Measurements from ENCODE around the gene AK5.
"Not testable (repeated sequence)": the region's sequence is repeated elsewhere in the genome, so short reads cannot be mapped to it uniquely, and the experiment has no call there.

The AK5 gene

GRCh38 chr1:77288275-77288674 lies 6.5 kb downstream of the AK5 start:
- DNase-seq (ENCODE audit: low spot score) = no peak

GRCh38 chr1:77290576-77290975 lies 8.8 kb downstream of the AK5 start:
- DNase-seq (ENCODE audit: low spot score) = no peak

GRCh38 chr1:77292551-77292950 lies 10.7 kb downstream of the AK5 start:
- DNase-seq (ENCODE audit: low spot score) = no peak

- DNase-seq (ENCODE audit: low spot score) = no peak
These were observed 18.7 kb downstream of the AK5 start for GRCh38 chr1:77300566-77300965.

GRCh38 chr1:77303387-77303786 lies 21.6 kb downstream of the AK5 start:
- DNase-seq (ENCODE audit: low spot score) = no peak

GRCh38 chr1:77308889-77309621 lies 27.2 kb downstream of the AK5 start:
- DNase-seq (ENCODE audit: low spot score) = no peak

- DNase-seq (ENCODE audit: low spot score) = no peak
These were observed 29.1 kb downstream of the AK5 start for GRCh38 chr1:77310924-77311323.

- DNase-seq (ENCODE audit: low spot score) = not testable (repeated sequence)
These were observed 30.5 kb downstream of the AK5 start for GRCh38 chr1:77312364-77312763.

GRCh38 chr1:77313491-77313890 lies 31.7 kb downstream of the AK5 start:
- DNase-seq (ENCODE audit: low spot score) = no peak

- no peak for DNase-seq (ENCODE audit: low spot score)
These were observed 34.2 kb downstream of the AK5 start for GRCh38 chr1:77316006-77316405.

- DNase-seq (ENCODE audit: low spot score) = no peak
These were observed 35.1 kb downstream of the AK5 start for GRCh38 chr1:77316966-77317365.

GRCh38 chr1:77319036-77319705 lies 37.4 kb downstream of the AK5 start:
- DNase-seq (ENCODE audit: low spot score) = no peak

GRCh38 chr1:77322061-77322900 lies 40.5 kb downstream of the AK5 start:
- no peak for DNase-seq (ENCODE audit: low spot score)

- no peak for DNase-seq (ENCODE audit: low spot score)
These were observed 51.7 kb downstream of the AK5 start for GRCh38 chr1:77333501-77333900.

- no peak for DNase-seq (ENCODE audit: low spot score)
These were observed 54.9 kb downstream of the AK5 start for GRCh38 chr1:77336729-77337128.

- DNase-seq (ENCODE audit: low spot score) = no peak
These were observed 57.5 kb downstream of the AK5 start for GRCh38 chr1:77339326-77339725.

- no peak for DNase-seq (ENCODE audit: low spot score)
These were observed 59.4 kb downstream of the AK5 start for GRCh38 chr1:77341195-77341594.

GRCh38 chr1:77342745-77343144 lies 60.9 kb downstream of the AK5 start:
- no peak for DNase-seq (ENCODE audit: low spot score)

GRCh38 chr1:77347646-77348045 lies 65.8 kb downstream of the AK5 start:
- DNase-seq (ENCODE audit: low spot score) = peak; percentile 42

- no peak for DNase-seq (ENCODE audit: low spot score)
These were observed 66.7 kb downstream of the AK5 start for GRCh38 chr1:77348549-77348948.

GRCh38 chr1:77349275-77349674 lies 67.5 kb downstream of the AK5 start:
- DNase-seq (ENCODE audit: low spot score) = no peak

GRCh38 chr1:77350012-77350770 lies 68.4 kb downstream of the AK5 start:
- peak; percentile 39 for DNase-seq (ENCODE audit: low spot score)

Measured in Ammon's horn (tissue), 1 donor.